PC-9 (cell line): ENCODE data around the gene FNDC3B. TPM values are rescaled to one million over a fixed set of nuclear protein-coding genes. Genes with fewer than 3 reads are reported as not detected.

Experiments used
- BruUV-seq: library from RNA; stranded (reverse); fragments of 400-500 nt; replicated peaks from 2 replicates; lab custom pipeline; 2021; lab: Mats Ljungman, UMichigan
- CTCF ChIA-PET: fragments of 300-600 bp; sonication (Branson Sonifier 250); formaldehyde crosslinking; loops from one replicate; lab custom pipeline; 2022; ENCODE audit warnings: antibody characterized with exemption; lab: Charles Lee
- POLR2A ChIA-PET: fragments of 300-600 bp; sonication (Branson Sonifier 250); formaldehyde crosslinking; loops from one replicate; lab custom pipeline; 2022; ENCODE audit warnings: antibody characterized with exemption; ENCODE audit not compliant: unreplicated experiment; lab: Charles Lee
- DNase-seq, 2 experiments: peaks; one replicate each; pipeline versions ENCODE4 v3.0.0 to v3.0.0-alpha.2; 2015 to 2022; ENCODE audit warnings: mixed read lengths in 1 of 2
- H2AFZ ChIP-seq: fragments of 200-600 bp; sonication (generic); 2 replicates; pipeline ENCODE4 v1.8.1; 2017; ENCODE audit warnings: antibody characterized with exemption
- H3F3A ChIP-seq: fragments of 200-600 bp; sonication (generic); 2 replicates; pipeline ENCODE4 v1.8.1; 2017; ENCODE audit warnings: antibody characterized with exemption, mild to moderate bottlenecking, low read depth; ENCODE audit not compliant: insufficient read depth
- H3K27ac ChIP-seq: fragments of 200-600 bp; sonication (generic); 2 replicates; pipeline ENCODE4 v1.6.1; 2016; ENCODE audit warnings: mixed run types
- H3K27me3 ChIP-seq: fragments of 200-600 bp; sonication (generic); 2 replicates; pipeline ENCODE4 v1.6.1; 2016; ENCODE audit warnings: low read depth, mixed run types; ENCODE audit not compliant: insufficient read depth
- H3K36me3 ChIP-seq: fragments of 200-600 bp; sonication (generic); 2 replicates; pipeline ENCODE4 v1.6.1; 2016; ENCODE audit warnings: low read depth, mixed run types
- H3K4me1 ChIP-seq: fragments of 200-600 bp; sonication (generic); replicated peaks from 2 replicates; pipeline ENCODE4 v1.6.1; 2016; ENCODE audit warnings: mixed run types; ENCODE audit not compliant: insufficient read depth
- H3K4me2 ChIP-seq: fragments of 200-600 bp; sonication (generic); 2 replicates; pipeline ENCODE4 v1.6.1; 2017; ENCODE audit warnings: mixed run types
- H3K4me3 ChIP-seq: fragments of 200-600 bp; sonication (generic); 2 replicates; pipeline ENCODE4 v1.6.1; 2016; ENCODE audit warnings: mixed run types
- H3K79me2 ChIP-seq: fragments of 200-600 bp; sonication (generic); 2 replicates; pipeline ENCODE4 v1.6.1; 2017; ENCODE audit warnings: low read depth, mixed run types
- H3K9me2 ChIP-seq: fragments of 200-600 bp; sonication (generic); 2 replicates; pipeline ENCODE4 v1.8.1; 2017; ENCODE audit warnings: mild to moderate bottlenecking; ENCODE audit not compliant: insufficient read depth
- H3K9me3 ChIP-seq: fragments of 200-600 bp; sonication (generic); 2 replicates; pipeline ENCODE4 v1.8.1; 2016; ENCODE audit warnings: low read depth; ENCODE audit not compliant: insufficient read depth
- H4K20me1 ChIP-seq: fragments of 200-600 bp; sonication (generic); 2 replicates; pipeline ENCODE4 v1.8.1; 2017; ENCODE audit not compliant: insufficient read depth
- EZH2 ChIP-seq: fragments of 200-600 bp; sonication (generic); IDR thresholded peaks from 2 replicates; pipeline ENCODE4 v1.8.0; 2017; ENCODE audit warnings: antibody characterized with exemption, low read depth
- intact Hi-C: fragments of 100-400 bp; cut with micrococcal nuclease; formaldehyde crosslinking; loops from one replicate; pipeline ENCODE4 v1.10.0; 2022; ENCODE audit not compliant: unreplicated experiment
- total RNA-seq: library from RNA; stranded (reverse); gene quantifications from 2 replicates; pipeline ENCODE4 v1.2.3, GENCODE V29; 2021
- TF ChIP-seq, protein P1 (sequence below): fragments of 200-600 bp; sonication (generic); conservative IDR thresholded peaks from 2 replicates; pipeline ENCODE4 v1.6.1; 2017; ENCODE audit warnings: mixed run types, antibody characterized with exemption, mild to moderate bottlenecking, moderate library complexity

The FNDC3B gene
- total RNA-seq, 1 experiment from 2014 or later, result 106 TPM

GRCh38 chr3:172384836-172385235 lies 345.5 kb downstream of the FNDC3B start:
- intact Hi-C loops, result no loop called here
- no peak overlapping the region for H2AFZ ChIP-seq
- TF ChIP-seq EZH2, result no peak
- TF ChIP-seq, protein P1, sequence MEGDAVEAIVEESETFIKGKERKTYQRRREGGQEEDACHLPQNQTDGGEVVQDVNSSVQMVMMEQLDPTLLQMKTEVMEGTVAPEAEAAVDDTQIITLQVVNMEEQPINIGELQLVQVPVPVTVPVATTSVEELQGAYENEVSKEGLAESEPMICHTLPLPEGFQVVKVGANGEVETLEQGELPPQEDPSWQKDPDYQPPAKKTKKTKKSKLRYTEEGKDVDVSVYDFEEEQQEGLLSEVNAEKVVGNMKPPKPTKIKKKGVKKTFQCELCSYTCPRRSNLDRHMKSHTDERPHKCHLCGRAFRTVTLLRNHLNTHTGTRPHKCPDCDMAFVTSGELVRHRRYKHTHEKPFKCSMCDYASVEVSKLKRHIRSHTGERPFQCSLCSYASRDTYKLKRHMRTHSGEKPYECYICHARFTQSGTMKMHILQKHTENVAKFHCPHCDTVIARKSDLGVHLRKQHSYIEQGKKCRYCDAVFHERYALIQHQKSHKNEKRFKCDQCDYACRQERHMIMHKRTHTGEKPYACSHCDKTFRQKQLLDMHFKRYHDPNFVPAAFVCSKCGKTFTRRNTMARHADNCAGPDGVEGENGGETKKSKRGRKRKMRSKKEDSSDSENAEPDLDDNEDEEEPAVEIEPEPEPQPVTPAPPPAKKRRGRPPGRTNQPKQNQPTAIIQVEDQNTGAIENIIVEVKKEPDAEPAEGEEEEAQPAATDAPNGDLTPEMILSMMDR, result no peak
- H3K79me2 ChIP-seq, result peaks cover 30% of the 10 kb centered on the region
- no peaks in the 10 kb centered on the region for H3K27me3 ChIP-seq
- H3K4me2 ChIP-seq, result no peak overlapping the region
- H3K9me3 ChIP-seq, result no peaks in the 10 kb centered on the region
- no TSS peak for BruUV-seq
- ChIA-PET POLR2A (no interaction called here), CTCF (interaction anchor here (0.7 kb wide), 1 partner anchor 75 kb away, joined by 3 read pairs; no protein-coding TSS in a partner anchor)
- H3F3A ChIP-seq, result peaks cover 37% of the 10 kb centered on the region
- H4K20me1 ChIP-seq, result peaks cover 61% of the 10 kb centered on the region
- DNase-seq, result no peak
- H3K4me3 ChIP-seq, result no peak overlapping the region
- H3K4me1 ChIP-seq, result no peaks in the 10 kb centered on the region
- H3K27ac ChIP-seq, result no peak overlapping the region
- peaks cover 46% of the 10 kb centered on the region for H3K36me3 ChIP-seq
- H3K9me2 ChIP-seq, result no peaks in the 10 kb centered on the region

DNA sequence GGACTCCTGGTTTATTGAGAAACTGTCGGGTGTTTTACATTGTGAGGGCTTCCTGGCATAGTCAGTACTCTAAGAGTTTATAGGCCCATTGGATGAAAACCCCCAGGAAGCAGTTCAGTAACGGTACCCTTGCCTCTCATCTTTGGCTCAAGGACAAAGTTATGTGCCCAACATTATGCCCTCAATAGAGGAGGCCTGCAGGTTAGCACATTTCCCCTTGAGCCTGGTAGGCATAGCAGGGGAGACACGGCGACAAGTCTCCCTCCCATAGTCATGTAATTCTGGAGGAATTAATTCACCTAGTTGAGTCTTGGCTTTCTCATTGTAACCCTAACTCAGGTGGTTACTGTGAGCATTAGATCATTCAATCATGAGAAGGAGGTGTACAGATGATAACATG lies 348.4 kb downstream of the FNDC3B start:
- no peak for TF ChIP-seq EZH2
- TF ChIP-seq, protein P1, result no peak
- H3K79me2 ChIP-seq, result peaks cover 20% of the 10 kb centered on the region
- H3K27ac ChIP-seq, result no peak overlapping the region
- no peaks in the 10 kb centered on the region for H3K9me3 ChIP-seq
- H3K36me3 ChIP-seq, result peaks cover 44% of the 10 kb centered on the region; the same call in 1 of the 2 replicates
- H3K9me2 ChIP-seq, result no peaks in the 10 kb centered on the region
- H3K4me1 ChIP-seq, result no peaks in the 10 kb centered on the region
- POLR2A ChIA-PET, result no interaction called here
- H4K20me1 ChIP-seq, result peaks cover 48% of the 10 kb centered on the region
- no peak overlapping the region for H2AFZ ChIP-seq
- no peak overlapping the region for H3K4me2 ChIP-seq
- peaks cover 42% of the 10 kb centered on the region for H3F3A ChIP-seq
- DNase-seq, result no peak
- CTCF ChIA-PET, result no interaction called here
- intact Hi-C loops, result no loop called here
- H3K4me3 ChIP-seq, result no peak overlapping the region
- H3K27me3 ChIP-seq, result no peaks in the 10 kb centered on the region
- BruUV-seq, result no TSS peak

DNA sequence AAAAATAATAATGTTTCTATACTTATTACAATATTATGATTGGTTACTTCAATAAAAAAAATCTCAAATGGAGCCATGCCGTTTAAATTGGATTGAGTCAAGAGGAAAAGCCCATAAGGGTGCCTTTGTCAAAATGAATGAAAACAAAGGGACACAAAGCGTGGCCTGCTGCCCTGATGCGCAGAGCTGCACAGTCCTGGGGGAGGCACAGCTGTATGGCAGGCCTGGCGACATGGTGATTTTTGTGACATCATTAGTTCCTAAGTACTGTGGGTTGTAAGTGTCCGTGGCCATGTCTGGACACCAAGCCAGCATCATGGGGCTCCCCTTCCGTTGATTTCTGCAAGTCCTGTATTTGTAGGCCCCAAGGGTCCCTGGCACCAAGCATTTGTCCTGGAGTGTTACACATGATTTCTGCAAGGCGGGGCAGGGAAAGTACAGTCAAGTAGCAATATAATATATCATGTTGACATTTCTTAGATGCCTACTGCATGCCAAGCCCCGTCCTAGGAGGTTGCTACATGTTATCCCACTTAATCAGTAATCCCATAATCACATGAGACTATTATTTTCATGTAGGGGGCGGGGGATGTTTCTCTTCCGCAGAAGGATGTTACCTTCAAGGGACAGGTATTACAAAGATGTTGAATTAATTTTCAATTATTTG lies 349.2 kb downstream of the FNDC3B start:
- no peaks in the 10 kb centered on the region for H3K4me1 ChIP-seq
- POLR2A ChIA-PET, result interaction anchor here (0.5 kb wide), 1 partner anchor 281 kb away, joined by 3 read pairs; no protein-coding TSS in a partner anchor
- BruUV-seq, result no TSS peak
- H3K36me3 ChIP-seq, result peaks cover 51% of the 10 kb centered on the region
- no peak overlapping the region for H3K27ac ChIP-seq
- H3F3A ChIP-seq, result peaks cover 43% of the 10 kb centered on the region
- peaks cover 20% of the 10 kb centered on the region for H3K79me2 ChIP-seq
- H3K9me2 ChIP-seq, result no peaks in the 10 kb centered on the region
- H4K20me1 ChIP-seq, result peaks cover 40% of the 10 kb centered on the region
- intact Hi-C loops, result no loop called here
- CTCF ChIA-PET, result interaction anchor here (0.6 kb wide), 1 partner anchor 139 kb away, joined by 3 read pairs; no protein-coding TSS in a partner anchor
- no peak overlapping the region for H3K4me2 ChIP-seq
- no peak for DNase-seq
- TF ChIP-seq EZH2, result no peak
- TF ChIP-seq, protein P1, result no peak
- no peaks in the 10 kb centered on the region for H3K9me3 ChIP-seq
- no peaks in the 10 kb centered on the region for H3K27me3 ChIP-seq
- no peak overlapping the region for H2AFZ ChIP-seq
- no peak overlapping the region for H3K4me3 ChIP-seq
